H1 (cell line): ENCODE data around the gene NEBL. TPM values are rescaled to one million over a fixed set of nuclear protein-coding genes. Genes with fewer than 3 reads are reported as not detected.

Experiments
- CTCF ChIA-PET: fragments of 300-600 bp; sonication (Branson Sonifier 250); formaldehyde crosslinking; loops from one replicate; lab custom pipeline; 2021; ENCODE audit not compliant: partially characterized antibody; lab: Charles Lee
- POLR2A ChIA-PET: fragments of 300-600 bp; sonication (Branson Sonifier 250); formaldehyde crosslinking; loops from one replicate; lab custom pipeline; 2021; ENCODE audit warnings: inconsistent platforms; ENCODE audit not compliant: partially characterized antibody; lab: Charles Lee
- DNase-seq, 2 experiments: peaks; one replicate each; pipeline versions ENCODE4 v3.0.0 to v3.0.0-alpha.2; 2010 to 2022; ENCODE audit warnings: low spot score in 2 of 2, low read depth in 1 of 2, mixed read lengths in 1 of 2
- FAIRE-seq: peaks from 2 replicates; lab custom pipeline; 2011; peaks lifted over from hg19 to GRCh38; lab: Jason Lieb, UNC
- H2AFZ ChIP-seq: 2 replicates; pipeline ENCODE4 v1.8.1; 2012; ENCODE audit warnings: low read length, inconsistent platforms
- H2AK5ac ChIP-seq: 2 replicates; pipeline ENCODE4 v1.6.1; 2013; ENCODE audit warnings: low read depth, low read length
- H2BK120ac ChIP-seq: replicated peaks from 2 replicates; pipeline ENCODE3; 2013; ENCODE audit warnings: low read depth, low read length, inconsistent platforms
- H2BK12ac ChIP-seq: 2 replicates; pipeline ENCODE4 v1.6.1; 2013; ENCODE audit warnings: low read depth, low read length
- H2BK15ac ChIP-seq: 2 replicates; pipeline ENCODE4 v1.6.1; 2013; ENCODE audit warnings: low read length
- H2BK20ac ChIP-seq: 2 replicates; pipeline ENCODE4 v1.6.1; 2013; ENCODE audit warnings: low read length
- H2BK5ac ChIP-seq: 2 replicates; pipeline ENCODE4 v1.6.1; 2013; ENCODE audit warnings: low read depth, low read length
- H3K14ac ChIP-seq: 2 replicates; pipeline ENCODE4 v1.6.1; 2013; ENCODE audit warnings: inconsistent platforms; ENCODE audit not compliant: insufficient read length
- H3K18ac ChIP-seq: 2 replicates; pipeline ENCODE4 v1.6.1; 2013; ENCODE audit warnings: low read length; ENCODE audit errors: extremely low read depth
- H3K23ac ChIP-seq: 2 replicates; pipeline ENCODE4 v1.6.1; 2013; ENCODE audit warnings: inconsistent platforms; ENCODE audit not compliant: insufficient read length
- H3K23me2 ChIP-seq: 2 replicates; pipeline ENCODE4 v1.6.1; 2013; ENCODE audit warnings: low read depth, low read length
- H3K27ac ChIP-seq: 2 replicates; pipeline ENCODE4 v1.6.1; 2011; ENCODE audit warnings: low read depth, low read length, inconsistent platforms
- H3K27me3 ChIP-seq, 4 experiments: replicated peaks in 1 of 4; 1 replicate in 1 of 4; 2 replicates in 3 of 4; pipeline versions ENCODE4 v1.6.1 to v1.8.1; 2011 to 2013; ENCODE audit warnings: low read length in 3 of 4, mild to moderate bottlenecking in 3 of 4, inconsistent platforms in 2 of 4, mixed read lengths in 2 of 4, moderate library complexity in 1 of 4; ENCODE audit not compliant: control insufficient read depth in 3 of 4, insufficient read depth in 3 of 4; ENCODE audit errors: extremely low read depth in 1 of 4
- H3K36me3 ChIP-seq, 4 experiments: 2 replicates each; pipeline versions ENCODE4 v1.6.1 to v1.8.1; 2011 to 2013; ENCODE audit warnings: mild to moderate bottlenecking in 4 of 4, low read length in 3 of 4, moderate library complexity in 2 of 4, control low read depth in 1 of 4, inconsistent platforms in 1 of 4; ENCODE audit not compliant: insufficient read depth in 4 of 4, control insufficient read depth in 2 of 4
- H3K4ac ChIP-seq: replicated peaks from 2 replicates; pipeline ENCODE3; 2013; ENCODE audit warnings: low read length, low read depth, mixed read lengths, inconsistent platforms; ENCODE audit not compliant: insufficient read length
- H3K4me1 ChIP-seq, 4 experiments: replicated peaks in 1 of 4; 1 replicate in 1 of 4; 2 replicates in 3 of 4; pipeline versions ENCODE4 v1.6.1 to v1.8.1; 2011 to 2013; ENCODE audit warnings: low read length in 3 of 4, inconsistent platforms in 2 of 4, mixed read lengths in 1 of 4; ENCODE audit not compliant: insufficient read depth in 4 of 4, control insufficient read depth in 3 of 4
- H3K4me2 ChIP-seq, 2 experiments: 2 replicates each; pipeline versions ENCODE4 v1.6.1 to v1.8.1; 2011 to 2013; ENCODE audit warnings: low read depth in 2 of 2, low read length in 2 of 2, control low read depth in 1 of 2, inconsistent platforms in 1 of 2, mild to moderate bottlenecking in 1 of 2; ENCODE audit not compliant: insufficient read depth in 1 of 2
- H3K4me3 ChIP-seq, 4 experiments: fragments of 200-600, 300-600 bp in 1 of 4; sonication (generic), shearing (Covaris generic), sonication (Bioruptor Twin) in 1 of 4; 2 replicates each; pipeline versions ENCODE4 v1.5.1 to v1.8.1; 2011 to 2016; ENCODE audit warnings: low read length in 4 of 4, low read depth in 3 of 4, control low read depth in 2 of 4, inconsistent platforms in 2 of 4, mild to moderate bottlenecking in 2 of 4, mixed read lengths in 1 of 4, moderate library complexity in 1 of 4; ENCODE audit not compliant: insufficient read depth in 2 of 4; ENCODE audit errors: extremely low read depth in 1 of 4
- H3K56ac ChIP-seq: replicated peaks from 2 replicates; pipeline ENCODE3; 2013; ENCODE audit warnings: low read depth, mild to moderate bottlenecking, mixed read lengths, low read length, inconsistent platforms; ENCODE audit not compliant: insufficient read length
- H3K79me1 ChIP-seq: 2 replicates; pipeline ENCODE4 v1.6.1; 2013; ENCODE audit warnings: low read depth, low read length, control low read depth
- H3K79me2 ChIP-seq, 2 experiments: 2 replicates each; pipeline versions ENCODE4 v1.6.1 to v1.8.1; 2012 to 2013; ENCODE audit warnings: low read length in 2 of 2, mild to moderate bottlenecking in 2 of 2, inconsistent platforms in 1 of 2; ENCODE audit not compliant: insufficient read depth in 2 of 2, control insufficient read depth in 1 of 2
- H3K9ac ChIP-seq, 4 experiments: replicated peaks in 1 of 4; 1 replicate in 1 of 4; 2 replicates in 3 of 4; pipeline versions ENCODE4 v1.6.1 to v1.8.1; 2011 to 2013; ENCODE audit warnings: low read depth in 3 of 4, low read length in 3 of 4, control low read depth in 2 of 4, mild to moderate bottlenecking in 2 of 4, moderate library complexity in 2 of 4, inconsistent platforms in 1 of 4; ENCODE audit errors: extremely low read depth in 1 of 4
- H3K9me3 ChIP-seq, 2 experiments: 2 replicates each; pipeline versions ENCODE4 v1.6.1 to v1.8.1; 2012 to 2013; ENCODE audit warnings: mild to moderate bottlenecking in 2 of 2, moderate library complexity in 2 of 2, control low read depth in 1 of 2, inconsistent platforms in 1 of 2, low read depth in 1 of 2, low read length in 1 of 2, mixed read lengths in 1 of 2; ENCODE audit not compliant: insufficient read depth in 2 of 2
- H4K20me1 ChIP-seq, 2 experiments: replicated peaks in 1 of 2; 2 replicates each; pipeline versions ENCODE3 to v1.8.1; 2011 to 2013; ENCODE audit warnings: inconsistent platforms in 2 of 2, low read length in 2 of 2, mild to moderate bottlenecking in 1 of 2; ENCODE audit not compliant: insufficient read depth in 2 of 2, control insufficient read depth in 1 of 2
- H4K5ac ChIP-seq: 2 replicates; pipeline ENCODE4 v1.6.1; 2013; ENCODE audit warnings: low read length, low read depth, mixed read lengths, inconsistent platforms; ENCODE audit not compliant: insufficient read length
- H4K8ac ChIP-seq: 2 replicates; pipeline ENCODE4 v1.8.0; 2013; ENCODE audit warnings: mild to moderate bottlenecking, moderate library complexity, low read length, inconsistent platforms; ENCODE audit not compliant: insufficient read depth; ENCODE audit errors: extremely low read depth
- H4K91ac ChIP-seq: replicated peaks from 2 replicates; pipeline ENCODE3; 2013; ENCODE audit warnings: low read length, mixed read lengths, inconsistent platforms; ENCODE audit not compliant: insufficient read length
- ATF3 ChIP-seq: IDR thresholded peaks from 2 replicates; pipeline ENCODE4 v1.6.1; 2011; ENCODE audit warnings: low read depth, mild to moderate bottlenecking, low read length; ENCODE audit not compliant: insufficient read depth
- CHD1 ChIP-seq: IDR thresholded peaks from 2 replicates; pipeline ENCODE4 v1.6.1; 2012; ENCODE audit warnings: low read depth, low read length, improper control_type of control experiment
- CREB1 ChIP-seq: IDR thresholded peaks from 2 replicates; pipeline ENCODE4 v1.6.1; 2012; ENCODE audit warnings: inconsistent platforms
- EGR1 ChIP-seq: IDR thresholded peaks from 2 replicates; pipeline ENCODE4 v1.6.1; 2011; ENCODE audit warnings: low read depth, low read length, borderline replicate concordance
- EP300 ChIP-seq, 2 experiments: IDR thresholded peaks; 1 replicate in 1 of 2; 2 replicates in 1 of 2; pipeline ENCODE4 v1.6.1; 2011 to 2012; ENCODE audit warnings: low read depth in 2 of 2, low read length in 2 of 2, mild to moderate bottlenecking in 2 of 2, borderline replicate concordance in 1 of 2, inconsistent platforms in 1 of 2, moderate library complexity in 1 of 2
- GTF2F1 ChIP-seq: IDR thresholded peaks from 2 replicates; pipeline ENCODE4 v1.6.1; 2012; ENCODE audit warnings: low read depth, low read length, improper control_type of control experiment, borderline replicate concordance
- MAFK ChIP-seq: IDR thresholded peaks from 2 replicates; pipeline ENCODE4 v1.6.1; 2012; ENCODE audit warnings: low read depth, mild to moderate bottlenecking, improper control_type of control experiment, low read length
- POLR2A ChIP-seq, 2 experiments: IDR thresholded peaks; 1 replicate in 1 of 2; 2 replicates in 1 of 2; pipeline ENCODE4 v1.6.1; 2011; ENCODE audit warnings: low read depth in 2 of 2, low read length in 2 of 2, mild to moderate bottlenecking in 2 of 2; ENCODE audit errors: control extremely low read depth in 1 of 2
- POLR2AphosphoS5 ChIP-seq: IDR thresholded peaks from 2 replicates; pipeline ENCODE4 v1.6.1; 2011; ENCODE audit warnings: low read depth, low read length
- RBBP5 ChIP-seq: IDR thresholded peaks from 2 replicates; pipeline ENCODE4 v1.7.1; 2012; ENCODE audit warnings: low read depth, mild to moderate bottlenecking, inconsistent platforms, low read length, moderate library complexity, borderline replicate concordance
- RFX5 ChIP-seq: IDR thresholded peaks from 2 replicates; pipeline ENCODE4 v1.6.1; 2011; ENCODE audit warnings: low read depth, low read length, improper control_type of control experiment, borderline replicate concordance
- SAP30 ChIP-seq: fragments of 300-600 bp; sonication (generic); IDR thresholded peaks from 2 replicates; pipeline ENCODE4 v1.7.1; 2012; ENCODE audit warnings: low read length, moderate library complexity, mild to moderate bottlenecking, inconsistent platforms; ENCODE audit not compliant: insufficient read depth, insufficient replicate concordance
- SIN3A ChIP-seq, 2 experiments: IDR thresholded peaks in 1 of 2; conservative IDR thresholded peaks in 1 of 2; 2 replicates each; pipeline ENCODE4 v1.6.1; 2011 to 2012; ENCODE audit warnings: low read length in 2 of 2, improper control_type of control experiment in 1 of 2, low read depth in 1 of 2, mild to moderate bottlenecking in 1 of 2
- WGBS, 2 experiments: shearing (Covaris generic) in 1 of 2; methylation state at CpG; one replicate each; pipeline versions ENCODE4 v1.1.6 to v1.1.7; 2013 to 2015; ENCODE audit warnings: low lambda C conversion rate in 2 of 2, mixed read lengths in 2 of 2, inconsistent platforms in 1 of 2, low coverage in 1 of 2, missing lambda C conversion rate in 1 of 2; ENCODE audit not compliant: insufficient replicate concordance in 2 of 2, insufficient coverage in 1 of 2, insufficient read length in 1 of 2; ENCODE audit errors: extremely low coverage in 1 of 2, missing lambda C conversion rate in 1 of 2; 5-methylcytosine and 5-hydroxymethylcytosine counted together
- polyA plus RNA-seq, 7 experiments: library from polyadenylated mRNA; depleted of rRNA in 3 of 7; stranded (reverse) in 5 of 7; unstranded in 2 of 7; fragments of >200 nt in 5 of 7; fragments of 200-250 nt in 2 of 7; gene quantifications; 1 replicate in 5 of 7; 2 replicates in 1 of 7; 4 replicates in 1 of 7; pipeline versions ENCODE4 v1.2.1 to v1.2.3, GENCODE V29; 2011 to 2013; ENCODE audit warnings: missing spikeins in 2 of 7, mixed read lengths in 2 of 7
- total RNA-seq: library from RNA; stranded (reverse); fragmentation: NEBNext Ultra II Directional; extraction: Animal tissue kit (Norgen Biotek cat#: 25700); gene quantifications from 2 replicates; pipeline ENCODE4 v1.2.1, GENCODE V29; 2021

Gene NEBL
- total and polyA plus RNA-seq, 2 of the 8 experiments (the other 6 are each of a cell fraction or from before 2014, with no cell fraction given), result 7.5 to 10.5 TPM

GRCh38 chr10:20903635-20904390, 6.7 kb upstream of the NEBL start:
- no peak for DNase-seq
- no peak overlapping the region for H3K9ac ChIP-seq
- H4K91ac ChIP-seq, result no peak overlapping the region
- H2AFZ ChIP-seq, result no peak overlapping the region
- H3K14ac ChIP-seq, result no peak overlapping the region
- H4K8ac ChIP-seq, result no peak overlapping the region
- H2BK15ac ChIP-seq, result no peak overlapping the region
- no peak overlapping the region for H2BK5ac ChIP-seq
- no peak overlapping the region for H2BK120ac ChIP-seq
- H4K20me1 ChIP-seq, result no peaks in the 10 kb centered on the region
- H3K23me2 ChIP-seq, result no peaks in the 10 kb centered on the region
- no peak overlapping the region for H3K23ac ChIP-seq
- 91 to 100% methylated on average over 1 to 5 of the region's 5 CpGs for WGBS, 2 experiments
- H2BK12ac ChIP-seq, result no peak overlapping the region
- no peaks in the 10 kb centered on the region for H3K79me1 ChIP-seq
- no peak overlapping the region for H3K4me2 ChIP-seq
- H3K36me3 ChIP-seq, result no peaks in the 10 kb centered on the region
- no peak overlapping the region for H3K18ac ChIP-seq
- H3K79me2 ChIP-seq, result no peaks in the 10 kb centered on the region
- H3K4me3 ChIP-seq, result no peak overlapping the region
- no peaks in the 10 kb centered on the region for H3K4me1 ChIP-seq
- no peak overlapping the region for H4K5ac ChIP-seq
- no peaks in the 10 kb centered on the region for H3K27me3 ChIP-seq
- no peak overlapping the region for H3K27ac ChIP-seq
- no peaks in the 10 kb centered on the region for H3K9me3 ChIP-seq
- H2BK20ac ChIP-seq, result no peak overlapping the region
- H3K4ac ChIP-seq, result no peak overlapping the region
- CTCF ChIA-PET, result no interaction called here
- H3K56ac ChIP-seq, result no peak overlapping the region
- H2AK5ac ChIP-seq, result no peak overlapping the region
- POLR2A ChIA-PET, result no interaction called here
- FAIRE-seq, result no peak
- no peak for TF ChIP-seq SIN3A (conservative IDR thresholded peaks at IDR 0.05 in 1 of 2, IDR thresholded peaks at IDR 0.05 in 1 of 2; ENCODE audit: low read depth in 1 of 2, low read length in 2 of 2)
- TF ChIP-seq RBBP5, result no peak
- no peak for TF ChIP-seq CHD1
- TF ChIP-seq SAP30, result no peak
- TF ChIP-seq ATF3, result no peak
- TF ChIP-seq CREB1, result no peak
- TF ChIP-seq MAFK, result no peak
- TF ChIP-seq RFX5, result no peak
- no peak for TF ChIP-seq POLR2AphosphoS5
- TF ChIP-seq EGR1, result no peak
- TF ChIP-seq EP300 (IDR thresholded peaks at IDR 0.05; ENCODE audit: borderline replicate concordance in 1 of 2, low read depth in 2 of 2, low read length in 2 of 2), result no peak
- no peak for TF ChIP-seq GTF2F1
- TF ChIP-seq POLR2A (IDR thresholded peaks at IDR 0.05; ENCODE audit: control extremely low read depth in 1 of 2, low read depth in 2 of 2, low read length in 2 of 2), result no peak
